Adrenal gland (tissue), 5 donors: Measurements from ENCODE around the gene FHL3.

ENCODE experiments used
- POLR2A ChIP-seq, 2 donors: fragments of 450-650 bp; IDR thresholded peaks; one replicate each; pipeline ENCODE4 v1.6.1; 2017; ENCODE audit warnings: antibody characterized with exemption in 2 of 2, mild to moderate bottlenecking in 2 of 2, moderate library complexity in 1 of 2
- TF ChIP-seq, protein P1 (sequence below), 6 experiments: fragments of 450-650 bp in 4 of 6; fragments of 200-600 bp in 2 of 6; sonication (generic) in 1 of 6; IDR thresholded peaks; 1 replicate in 5 of 6; 2 replicates in 1 of 6; pipeline versions ENCODE4 v1.5.1 to v1.8.0; 2016 to 2021; ENCODE audit warnings: antibody characterized with exemption in 6 of 6, mild to moderate bottlenecking in 2 of 6, moderate library complexity in 1 of 6
- donor health status: DM: no; HTN: no; CAD: no.

- TF ChIP-seq POLR2A (IDR thresholded peaks at IDR 0.05) = no peak
- TF ChIP-seq, protein P1, sequence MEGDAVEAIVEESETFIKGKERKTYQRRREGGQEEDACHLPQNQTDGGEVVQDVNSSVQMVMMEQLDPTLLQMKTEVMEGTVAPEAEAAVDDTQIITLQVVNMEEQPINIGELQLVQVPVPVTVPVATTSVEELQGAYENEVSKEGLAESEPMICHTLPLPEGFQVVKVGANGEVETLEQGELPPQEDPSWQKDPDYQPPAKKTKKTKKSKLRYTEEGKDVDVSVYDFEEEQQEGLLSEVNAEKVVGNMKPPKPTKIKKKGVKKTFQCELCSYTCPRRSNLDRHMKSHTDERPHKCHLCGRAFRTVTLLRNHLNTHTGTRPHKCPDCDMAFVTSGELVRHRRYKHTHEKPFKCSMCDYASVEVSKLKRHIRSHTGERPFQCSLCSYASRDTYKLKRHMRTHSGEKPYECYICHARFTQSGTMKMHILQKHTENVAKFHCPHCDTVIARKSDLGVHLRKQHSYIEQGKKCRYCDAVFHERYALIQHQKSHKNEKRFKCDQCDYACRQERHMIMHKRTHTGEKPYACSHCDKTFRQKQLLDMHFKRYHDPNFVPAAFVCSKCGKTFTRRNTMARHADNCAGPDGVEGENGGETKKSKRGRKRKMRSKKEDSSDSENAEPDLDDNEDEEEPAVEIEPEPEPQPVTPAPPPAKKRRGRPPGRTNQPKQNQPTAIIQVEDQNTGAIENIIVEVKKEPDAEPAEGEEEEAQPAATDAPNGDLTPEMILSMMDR (IDR thresholded peaks at IDR 0.05) = no peak
Measured at GRCh38 chr1:38051079-38051543, 45.8 kb upstream of the FHL3 start.
